Measurements from ENCODE around the gene DGKI. TPM values are rescaled to one million over a fixed set of nuclear protein-coding genes. Genes with fewer than 3 reads are reported as not detected.

DGKI gene
- total and polyA plus RNA-seq, 4 donors, result 0.03 to 1.5 (median 0.33) TPM

DNA sequence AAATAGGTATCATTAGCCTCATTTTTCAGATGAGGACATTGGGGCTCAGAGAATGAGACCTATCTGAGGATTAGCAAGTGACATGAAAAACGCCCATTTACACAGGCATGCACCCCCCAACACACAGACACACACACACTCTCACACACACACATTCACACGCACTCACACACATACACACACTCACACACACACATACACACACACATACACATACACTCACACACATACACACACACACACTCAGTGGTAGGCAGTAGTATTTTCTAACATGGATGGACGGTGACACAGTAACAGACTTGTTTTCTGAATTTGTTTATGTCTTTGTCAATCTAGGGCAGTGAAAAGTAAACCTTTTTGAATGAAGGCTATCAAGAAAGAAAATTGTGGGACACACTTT lies 21.3 kb downstream of the DGKI start:
- ATAC-seq (ENCODE audit: insufficient read depth, low FRiP score) (no peak), DNase-seq (no peak)
- WGBS, 2 donors, result 89 to 94% methylated on average over 3 of the region's 3 CpGs
- H3K4me1 ChIP-seq (ENCODE audit: control insufficient read depth in 5 of 5, insufficient read depth in 5 of 5, low read length in 5 of 5), result peaks cover under 1 to 8% (median 4%) of the 10 kb centered on the region in 5 donors
- peaks cover 0 to 3% (median 0%) of the 10 kb centered on the region in 3 donors for H3K27me3 ChIP-seq (ENCODE audit: control insufficient read depth in 3 of 3, insufficient read depth in 3 of 3, low read length in 2 of 3)
- no peaks in the 10 kb centered on the region for H3K9me3 ChIP-seq (ENCODE audit: control insufficient read depth in 4 of 4, insufficient read depth in 3 of 4, low read length in 3 of 4)
- no peaks in the 10 kb centered on the region for H3K36me3 ChIP-seq (ENCODE audit: control insufficient read depth in 4 of 4, insufficient read depth in 4 of 4, low read length in 4 of 4)
- no peak overlapping the region for H3K4me3 ChIP-seq
- TF ChIP-seq, protein P1, sequence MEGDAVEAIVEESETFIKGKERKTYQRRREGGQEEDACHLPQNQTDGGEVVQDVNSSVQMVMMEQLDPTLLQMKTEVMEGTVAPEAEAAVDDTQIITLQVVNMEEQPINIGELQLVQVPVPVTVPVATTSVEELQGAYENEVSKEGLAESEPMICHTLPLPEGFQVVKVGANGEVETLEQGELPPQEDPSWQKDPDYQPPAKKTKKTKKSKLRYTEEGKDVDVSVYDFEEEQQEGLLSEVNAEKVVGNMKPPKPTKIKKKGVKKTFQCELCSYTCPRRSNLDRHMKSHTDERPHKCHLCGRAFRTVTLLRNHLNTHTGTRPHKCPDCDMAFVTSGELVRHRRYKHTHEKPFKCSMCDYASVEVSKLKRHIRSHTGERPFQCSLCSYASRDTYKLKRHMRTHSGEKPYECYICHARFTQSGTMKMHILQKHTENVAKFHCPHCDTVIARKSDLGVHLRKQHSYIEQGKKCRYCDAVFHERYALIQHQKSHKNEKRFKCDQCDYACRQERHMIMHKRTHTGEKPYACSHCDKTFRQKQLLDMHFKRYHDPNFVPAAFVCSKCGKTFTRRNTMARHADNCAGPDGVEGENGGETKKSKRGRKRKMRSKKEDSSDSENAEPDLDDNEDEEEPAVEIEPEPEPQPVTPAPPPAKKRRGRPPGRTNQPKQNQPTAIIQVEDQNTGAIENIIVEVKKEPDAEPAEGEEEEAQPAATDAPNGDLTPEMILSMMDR (IDR thresholded peaks at IDR 0.05; ENCODE audit: control extremely low read depth, extremely low read depth), result no peak
- no peak overlapping the region for H3K9ac ChIP-seq (ENCODE audit: insufficient read depth in 1 of 2, low read length in 2 of 2)
- H3K27ac ChIP-seq (ENCODE audit: low read depth in 1 of 2, low read length in 1 of 2), result no peak overlapping the region

DNA sequence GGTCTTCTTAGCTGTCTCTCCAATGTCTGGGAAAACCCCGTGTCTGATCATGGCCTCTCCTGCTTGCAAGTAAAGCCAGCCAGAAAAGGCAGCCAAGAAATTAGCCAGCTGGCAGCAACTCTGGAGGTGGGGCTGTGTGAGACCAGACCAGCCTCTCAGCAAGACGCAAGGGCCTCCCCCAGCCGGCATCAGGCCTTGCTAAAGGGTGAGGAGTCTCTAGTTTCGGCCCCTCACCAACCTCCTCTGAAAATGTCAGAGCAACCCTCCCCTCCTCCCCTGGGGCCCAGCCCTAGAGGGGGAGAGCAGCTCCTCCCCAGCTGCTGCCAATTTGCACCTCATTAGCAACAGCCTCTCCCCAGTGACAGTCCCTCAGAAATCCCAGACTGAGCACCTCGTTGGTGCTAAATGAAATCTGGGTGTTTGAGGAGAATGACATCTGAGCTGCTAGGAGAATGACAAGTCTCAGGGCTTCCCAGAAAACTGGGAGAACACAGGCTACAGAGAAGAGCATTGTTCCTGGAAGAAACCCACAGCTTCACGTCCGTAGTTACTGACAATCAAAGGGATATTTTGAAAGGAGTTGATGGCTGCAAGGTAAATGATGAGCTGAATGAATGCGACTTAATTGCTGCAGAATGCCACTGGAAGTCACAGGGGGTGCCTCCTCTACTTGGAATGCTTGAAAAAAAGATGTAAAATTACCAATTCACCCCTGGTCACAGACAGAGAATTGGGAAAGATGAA lies 25.9 kb downstream of the DGKI start:
- DNase-seq, result peak; percentile 89 to 92 (median 90)
- H3K27me3 ChIP-seq (ENCODE audit: control insufficient read depth in 3 of 3, insufficient read depth in 3 of 3, low read length in 2 of 3), result peaks cover 0 to 3% (median 0%) of the 10 kb centered on the region in 3 donors
- WGBS, 2 donors, result 36 to 56% methylated on average over 8 of the region's 8 CpGs
- H3K27ac ChIP-seq (ENCODE audit: low read depth in 1 of 2, low read length in 1 of 2), result no peak overlapping the region
- H3K36me3 ChIP-seq (ENCODE audit: control insufficient read depth in 4 of 4, insufficient read depth in 4 of 4, low read length in 4 of 4), result no peaks in the 10 kb centered on the region
- ATAC-seq (ENCODE audit: insufficient read depth, low FRiP score), result peak; percentile 11
- H3K4me3 ChIP-seq, result no peak overlapping the region
- no peaks in the 10 kb centered on the region for H3K9me3 ChIP-seq (ENCODE audit: control insufficient read depth in 4 of 4, insufficient read depth in 3 of 4, low read length in 3 of 4)
- H3K4me1 ChIP-seq (ENCODE audit: control insufficient read depth in 5 of 5, insufficient read depth in 5 of 5, low read length in 5 of 5), result peaks cover 0 to 14% (median 6%) of the 10 kb centered on the region in 5 donors
- no peak overlapping the region for H3K9ac ChIP-seq (ENCODE audit: insufficient read depth in 1 of 2, low read length in 2 of 2)
- TF ChIP-seq, protein P1 (IDR thresholded peaks at IDR 0.05; ENCODE audit: control extremely low read depth, extremely low read depth), result no peak

DNA sequence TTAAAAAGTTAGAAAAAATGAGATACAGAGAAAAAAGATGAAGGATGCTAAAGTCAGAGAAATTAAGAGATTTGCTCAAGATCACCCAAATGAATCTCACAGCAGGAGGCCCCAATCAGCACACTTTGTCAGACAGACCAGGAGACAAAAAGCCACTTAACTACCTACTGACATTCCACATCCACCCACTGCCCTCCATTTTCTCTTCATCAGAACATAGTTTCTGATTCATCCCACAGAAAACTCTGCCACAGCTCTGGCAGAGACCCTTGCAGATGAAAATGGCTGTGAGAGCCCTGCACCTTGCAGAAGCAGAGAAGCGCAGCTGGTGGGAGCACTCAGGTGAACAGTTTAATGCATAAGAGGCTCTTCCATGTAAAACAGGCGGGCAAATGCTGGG lies 26.6 kb downstream of the DGKI start:
- Histone ChIP-seq H3K9me3 (ENCODE audit: control insufficient read depth in 4 of 4, insufficient read depth in 3 of 4, low read length in 3 of 4) (no peaks in the 10 kb centered on the region), H3K4me3 (no peak overlapping the region), H3K9ac (ENCODE audit: insufficient read depth in 1 of 2, low read length in 2 of 2) (no peak overlapping the region), H3K4me1 (ENCODE audit: control insufficient read depth in 5 of 5, insufficient read depth in 5 of 5, low read length in 5 of 5) (peaks cover 0 to 14% (median 6%) of the 10 kb centered on the region in 5 donors), H3K27ac (ENCODE audit: low read depth in 1 of 2, low read length in 1 of 2) (no peak overlapping the region), H3K36me3 (ENCODE audit: control insufficient read depth in 4 of 4, insufficient read depth in 4 of 4, low read length in 4 of 4) (no peaks in the 10 kb centered on the region), H3K27me3 (ENCODE audit: control insufficient read depth in 3 of 3, insufficient read depth in 3 of 3, low read length in 2 of 3) (peaks cover 0 to 3% (median 0%) of the 10 kb centered on the region in 3 donors)
- WGBS, 2 donors, result 86 to 87% methylated on average over 2 of the region's 2 CpGs
- no peak for DNase-seq
- TF ChIP-seq, protein P1 (IDR thresholded peaks at IDR 0.05; ENCODE audit: control extremely low read depth, extremely low read depth), result no peak
- ATAC-seq (ENCODE audit: insufficient read depth, low FRiP score), result no peak

Data from lung (tissue), 12 donors.